PC-3 (cell line): ENCODE results near the gene DPYSL3.

Source experiments
- EZH2 ChIP-seq: fragments of 300-600 bp; sonication (generic); IDR thresholded peaks from one replicate; pipeline ENCODE4 v1.6.1; 2017; ENCODE audit warnings: antibody characterized with exemption, mild to moderate bottlenecking, low read length; ENCODE audit not compliant: unreplicated experiment
- EZH2phosphoT487 ChIP-seq: fragments of 300-600 bp; sonication (generic); IDR thresholded peaks from 2 replicates; pipeline ENCODE4 v1.6.1; 2018; ENCODE audit warnings: mild to moderate bottlenecking, antibody characterized with exemption, low read length, borderline replicate concordance
- TF ChIP-seq, protein P1 (sequence below): fragments of 300-600 bp; sonication (generic); conservative IDR thresholded peaks from 2 replicates; pipeline ENCODE4 v1.5.1; 2017; ENCODE audit warnings: antibody characterized with exemption, low read depth, mild to moderate bottlenecking, low read length

DNA sequence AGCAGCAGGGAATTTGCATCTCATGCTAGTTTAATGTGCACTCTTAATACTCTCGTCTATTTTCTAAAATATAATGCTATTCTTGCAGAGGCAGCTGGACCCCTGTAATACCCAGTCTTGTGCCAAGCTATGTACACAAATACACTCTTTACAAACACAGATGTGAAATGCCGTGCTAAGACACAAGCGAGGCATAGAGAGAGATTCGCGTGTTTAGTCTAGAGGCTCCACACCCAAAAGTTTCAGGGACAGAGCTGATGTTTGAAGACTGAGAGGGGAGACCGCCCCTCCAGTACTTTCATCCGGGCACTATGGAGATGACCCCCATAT, 1.2 kb downstream of the DPYSL3 start:
- TF ChIP-seq, protein P1, sequence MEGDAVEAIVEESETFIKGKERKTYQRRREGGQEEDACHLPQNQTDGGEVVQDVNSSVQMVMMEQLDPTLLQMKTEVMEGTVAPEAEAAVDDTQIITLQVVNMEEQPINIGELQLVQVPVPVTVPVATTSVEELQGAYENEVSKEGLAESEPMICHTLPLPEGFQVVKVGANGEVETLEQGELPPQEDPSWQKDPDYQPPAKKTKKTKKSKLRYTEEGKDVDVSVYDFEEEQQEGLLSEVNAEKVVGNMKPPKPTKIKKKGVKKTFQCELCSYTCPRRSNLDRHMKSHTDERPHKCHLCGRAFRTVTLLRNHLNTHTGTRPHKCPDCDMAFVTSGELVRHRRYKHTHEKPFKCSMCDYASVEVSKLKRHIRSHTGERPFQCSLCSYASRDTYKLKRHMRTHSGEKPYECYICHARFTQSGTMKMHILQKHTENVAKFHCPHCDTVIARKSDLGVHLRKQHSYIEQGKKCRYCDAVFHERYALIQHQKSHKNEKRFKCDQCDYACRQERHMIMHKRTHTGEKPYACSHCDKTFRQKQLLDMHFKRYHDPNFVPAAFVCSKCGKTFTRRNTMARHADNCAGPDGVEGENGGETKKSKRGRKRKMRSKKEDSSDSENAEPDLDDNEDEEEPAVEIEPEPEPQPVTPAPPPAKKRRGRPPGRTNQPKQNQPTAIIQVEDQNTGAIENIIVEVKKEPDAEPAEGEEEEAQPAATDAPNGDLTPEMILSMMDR = no peak
- no peak for TF ChIP-seq EZH2
- TF ChIP-seq EZH2phosphoT487 = no peak
